Muscle layer of duodenum (tissue), 2 donors: ENCODE data around the gene DGCR2.
"Not testable (repeated sequence)": the region's sequence is repeated elsewhere in the genome, so short reads cannot be mapped to it uniquely, and the experiment has no call there.

ENCODE experiments used
- H3K27ac ChIP-seq: one replicate; pipeline ENCODE4 v1.7.0; 2013; ENCODE audit warnings: mild to moderate bottlenecking, low read length
- H3K27me3 ChIP-seq: one replicate; pipeline ENCODE4 v1.7.0; 2013; ENCODE audit warnings: low read depth, mild to moderate bottlenecking, control low read depth, low read length
- H3K36me3 ChIP-seq, 2 donors: one replicate each; pipeline ENCODE4 v1.7.0; 2013; ENCODE audit warnings: low read length in 2 of 2, control low read depth in 1 of 2, mild to moderate bottlenecking in 1 of 2; ENCODE audit not compliant: insufficient read depth in 2 of 2, control insufficient read depth in 1 of 2
- H3K4me1 ChIP-seq, 2 donors: one replicate each; pipeline ENCODE4 v1.7.0; 2013; ENCODE audit warnings: low read length in 2 of 2, mild to moderate bottlenecking in 2 of 2, control low read depth in 1 of 2, moderate library complexity in 1 of 2; ENCODE audit not compliant: insufficient read depth in 2 of 2, control insufficient read depth in 1 of 2
- H3K4me3 ChIP-seq, 2 donors: one replicate each; pipeline ENCODE4 v1.7.0; 2013; ENCODE audit warnings: low read length in 2 of 2, low read depth in 1 of 2, mild to moderate bottlenecking in 1 of 2
- H3K9me3 ChIP-seq, 2 donors: one replicate each; pipeline ENCODE4 v1.7.0; 2013; ENCODE audit warnings: low read length in 2 of 2, control low read depth in 1 of 2, mild to moderate bottlenecking in 1 of 2; ENCODE audit not compliant: control insufficient read depth in 1 of 2
- donor health status: healthy.

The DGCR2 gene

GRCh38 chr22:19037282-19038163, 84.7 kb downstream of the DGCR2 start:
- Histone ChIP-seq H3K27me3 (no peaks in the 10 kb centered on the region), H3K4me1 (no peaks in the 10 kb centered on the region), H3K27ac (no peak overlapping the region), H3K4me3 (no peak overlapping the region), H3K9me3 (no peaks in the 10 kb centered on the region), H3K36me3 (peaks cover 27 to 57% of the 10 kb centered on the region in 2 donors)

GRCh38 chr22:19036523-19037273, 85.5 kb downstream of the DGCR2 start:
- Histone ChIP-seq H3K27me3 (no peaks in the 10 kb centered on the region), H3K4me3 (no peak overlapping the region), H3K36me3 (peaks cover 20 to 49% of the 10 kb centered on the region in 2 donors), H3K4me1 (no peaks in the 10 kb centered on the region), H3K27ac (no peak overlapping the region), H3K9me3 (no peaks in the 10 kb centered on the region)

- H3K27me3 ChIP-seq, result no peaks in the 10 kb centered on the region
- no peak overlapping the region for H3K27ac ChIP-seq
- no peak overlapping the region for H3K4me3 ChIP-seq
- peaks cover 15 to 44% of the 10 kb centered on the region in 2 donors for H3K36me3 ChIP-seq
- no peaks in the 10 kb centered on the region for H3K9me3 ChIP-seq
- H3K4me1 ChIP-seq, result no peaks in the 10 kb centered on the region
These were observed 86.0 kb downstream of the DGCR2 start for GRCh38 chr22:19036229-19036522.

- no peak overlapping the region for H3K27ac ChIP-seq
- H3K27me3 ChIP-seq, result no peaks in the 10 kb centered on the region
- H3K9me3 ChIP-seq, result no peaks in the 10 kb centered on the region
- no peak overlapping the region for H3K4me3 ChIP-seq
- H3K4me1 ChIP-seq, result no peaks in the 10 kb centered on the region
- peaks cover 9 to 39% of the 10 kb centered on the region in 2 donors for H3K36me3 ChIP-seq
These were observed 86.6 kb downstream of the DGCR2 start for GRCh38 chr22:19035474-19036228.

GRCh38 chr22:19035126-19035473, 87.1 kb downstream of the DGCR2 start:
- not testable (repeated sequence) for H3K4me1 ChIP-seq, H3K4me3 ChIP-seq, H3K27me3 ChIP-seq, H3K9me3 ChIP-seq, H3K27ac ChIP-seq
- H3K36me3 ChIP-seq, result peaks cover 6 to 33% of the 10 kb centered on the region in 2 donors

GRCh38 chr22:19034724-19035120, 87.5 kb downstream of the DGCR2 start:
- H3K27ac ChIP-seq, H3K4me1 ChIP-seq, H3K9me3 ChIP-seq, H3K27me3 ChIP-seq, H3K4me3 ChIP-seq: not testable (repeated sequence)
- peaks cover 4 to 29% of the 10 kb centered on the region in 2 donors for H3K36me3 ChIP-seq

GRCh38 chr22:19034031-19034723, 88.0 kb downstream of the DGCR2 start:
- not testable (repeated sequence) for H3K27ac ChIP-seq, H3K9me3 ChIP-seq, H3K4me3 ChIP-seq, H3K27me3 ChIP-seq, H3K4me1 ChIP-seq
- H3K36me3 ChIP-seq, result peaks cover 0 to 24% of the 10 kb centered on the region in 2 donors

GRCh38 chr22:19033568-19033905, 88.7 kb downstream of the DGCR2 start:
- not testable (repeated sequence) for H3K4me1 ChIP-seq, H3K27ac ChIP-seq, H3K9me3 ChIP-seq, H3K27me3 ChIP-seq, H3K4me3 ChIP-seq
- H3K36me3 ChIP-seq, result peaks cover 0 to 18% of the 10 kb centered on the region in 2 donors

- H3K27me3 ChIP-seq, H3K4me1 ChIP-seq, H3K4me3 ChIP-seq, H3K9me3 ChIP-seq, H3K27ac ChIP-seq: not testable (repeated sequence)
- peaks cover 0 to 12% of the 10 kb centered on the region in 2 donors for H3K36me3 ChIP-seq
These were observed 89.2 kb downstream of the DGCR2 start for GRCh38 chr22:19032898-19033567.

- not testable (repeated sequence) for H3K27ac ChIP-seq, H3K36me3 ChIP-seq, H3K27me3 ChIP-seq, H3K4me3 ChIP-seq, H3K9me3 ChIP-seq, H3K4me1 ChIP-seq
These were observed 89.9 kb downstream of the DGCR2 start for GRCh38 chr22:19032156-19032785.
